ENCODE results near the gene SLC4A5. TPM values are rescaled to one million over a fixed set of nuclear protein-coding genes. Genes with fewer than 3 reads are reported as not detected.

The SLC4A5 gene
- total RNA-seq, 1 donor from 2014 or later: 1.8 TPM

Other genes with a start within 250 kb of the SLC4A5 start
- 91.2 and 92.7 TPM in 2 replicates for gene BOLA3, start 195.5 kb downstream of the SLC4A5 start, total RNA-seq
- gene MOB1A, start 164.5 kb downstream of the SLC4A5 start, total RNA-seq: 208 and 215 TPM in 2 replicates
- 371 and 381 TPM in 2 replicates for gene MTHFD2, start 144.8 kb downstream of the SLC4A5 start, total RNA-seq
- gene DCTN1, start 36.9 kb upstream of the SLC4A5 start, total RNA-seq: 91.1 and 104 TPM in 2 replicates
- 1.6 and 1.9 TPM in 2 replicates for gene C2orf81, start 78.2 kb upstream of the SLC4A5 start, total RNA-seq
- 76.7 and 78.0 TPM in 2 replicates for gene WDR54, start 78.3 kb upstream of the SLC4A5 start, total RNA-seq
- 2.2 and 3.9 TPM in 2 replicates for gene RTKN, start 98.5 kb upstream of the SLC4A5 start, total RNA-seq
- gene INO80B, start 111.7 kb upstream of the SLC4A5 start, total RNA-seq: 45.2 and 48.5 TPM in 2 replicates
- gene WBP1, start 115.0 kb upstream of the SLC4A5 start, total RNA-seq: 38.6 and 40.7 TPM in 2 replicates
- 83.2 and 86.4 TPM in 2 replicates for gene MOGS, start 122.0 kb upstream of the SLC4A5 start, total RNA-seq
- 102 and 110 TPM in 2 replicates for gene MRPL53, start 129.3 kb upstream of the SLC4A5 start, total RNA-seq
- gene CCDC142, start 139.6 kb upstream of the SLC4A5 start, total RNA-seq: 25.1 and 26.9 TPM in 2 replicates
- gene TTC31, start 139.7 kb upstream of the SLC4A5 start, total RNA-seq: 35.1 and 35.9 TPM in 2 replicates
- 1.6 and 2.2 TPM in 2 replicates for gene LBX2, start 156.2 kb upstream of the SLC4A5 start, total RNA-seq
- 36.5 and 39.7 TPM in 2 replicates for gene PCGF1, start 164.3 kb upstream of the SLC4A5 start, total RNA-seq
- 0.82 and 0.92 TPM in 2 replicates for gene TLX2, start 171.0 kb upstream of the SLC4A5 start, total RNA-seq
- 0.39 and 0.94 TPM in 2 replicates for gene DQX1, start 182.8 kb upstream of the SLC4A5 start, total RNA-seq
- gene AUP1, start 186.3 kb upstream of the SLC4A5 start, total RNA-seq: 155 TPM in 2 replicates
- 61.5 and 64.1 TPM in 2 replicates for gene HTRA2, start 186.5 kb upstream of the SLC4A5 start, total RNA-seq
- 1.7 and 2.1 TPM in 2 replicates for gene LOXL3, start 210.5 kb upstream of the SLC4A5 start, total RNA-seq
- 41.0 and 41.4 TPM in 2 replicates for gene DOK1, start 211.3 kb upstream of the SLC4A5 start, total RNA-seq